Stomach (tissue), 4 donors: ENCODE results near the gene CENPP.

Source experiments
- CTCF ChIP-seq, 7 experiments: fragments of 450-650 bp in 4 of 7; fragments of 200-600 bp in 3 of 7; sonication (generic) in 3 of 7; IDR thresholded peaks; one replicate each; pipeline ENCODE4 v1.5.1; 2016 to 2019; ENCODE audit warnings: antibody characterized with exemption in 7 of 7, control low read depth in 2 of 7, mild to moderate bottlenecking in 1 of 7
- EP300 ChIP-seq: sonication (generic); formaldehyde crosslinking; IDR thresholded peaks from one replicate; pipeline ENCODE4 v1.6.1; 2017; ENCODE audit warnings: antibody characterized with exemption
- POLR2A ChIP-seq, 4 donors: fragments of 450-650 bp; IDR thresholded peaks; one replicate each; pipeline ENCODE4 v1.6.1; 2016; ENCODE audit warnings: antibody characterized with exemption in 4 of 4, control low read depth in 2 of 4, mild to moderate bottlenecking in 1 of 4, moderate library complexity in 1 of 4
- POLR2AphosphoS5 ChIP-seq, 3 donors: sonication (generic); formaldehyde crosslinking; IDR thresholded peaks; one replicate each; pipeline ENCODE4 v1.6.1; 2016; ENCODE audit warnings: antibody characterized with exemption in 3 of 3

GRCh38 chr9:92278110-92278509, 47.6 kb upstream of the CENPP start:
- TF ChIP-seq CTCF (IDR thresholded peaks at IDR 0.05), result no peak
- TF ChIP-seq POLR2A (IDR thresholded peaks at IDR 0.05), result no peak
- TF ChIP-seq POLR2AphosphoS5 (IDR thresholded peaks at IDR 0.05), result no peak
- TF ChIP-seq EP300, result no peak
